HFFc6 (cell line): ENCODE measurements around the gene ABITRAM. TPM values are rescaled to one million over a fixed set of nuclear protein-coding genes. Genes with fewer than 3 reads are reported as not detected.

Source experiments
- DNase-seq: peaks from one replicate; pipeline ENCODE4 v3.0.0-alpha.2; 2018
- H3K27ac Mint-ChIP-seq: 2 replicates; pipeline ENCODE4 v1.8.0; 2020; ENCODE audit warnings: mild to moderate bottlenecking, mixed read lengths
- H3K27me3 Mint-ChIP-seq: 2 replicates; pipeline ENCODE4 v1.8.0; 2021; ENCODE audit warnings: mild to moderate bottlenecking, moderate library complexity, mixed read lengths; ENCODE audit not compliant: insufficient read depth
- H3K36me3 Mint-ChIP-seq: 2 replicates; pipeline ENCODE4 v1.8.0; 2021; ENCODE audit warnings: low read depth, mixed read lengths
- H3K4me1 Mint-ChIP-seq: 2 replicates; pipeline ENCODE4 v1.8.0; 2020; ENCODE audit warnings: low read depth, mixed read lengths
- H3K4me3 Mint-ChIP-seq: 2 replicates; pipeline ENCODE4 v1.8.0; 2020; ENCODE audit warnings: mild to moderate bottlenecking, moderate library complexity, mixed read lengths
- H3K9me3 Mint-ChIP-seq: 2 replicates; pipeline ENCODE4 v1.8.0; 2020; ENCODE audit warnings: mild to moderate bottlenecking, mixed read lengths
- CTCF ChIP-seq: fragments of 200-600 bp; sonication (generic); IDR thresholded peaks from 2 replicates; pipeline ENCODE4 v1.5.0; 2021; ENCODE audit warnings: antibody characterized with exemption, mild to moderate bottlenecking
- total RNA-seq, 6 experiments: library from RNA; stranded (reverse); fragmentation: NEBNext Ultra II Directional; extraction: Animal tissue kit (Norgen Biotek cat#: 25700); gene quantifications; 2 replicates in 1 of 6; 3 replicates in 5 of 6; pipeline ENCODE4 v1.2.3, GENCODE V29; 2021

ABITRAM gene
- total RNA-seq, 6 experiments from 2014 or later: 12.5 to 14.0 (median 13.1) TPM

DNA sequence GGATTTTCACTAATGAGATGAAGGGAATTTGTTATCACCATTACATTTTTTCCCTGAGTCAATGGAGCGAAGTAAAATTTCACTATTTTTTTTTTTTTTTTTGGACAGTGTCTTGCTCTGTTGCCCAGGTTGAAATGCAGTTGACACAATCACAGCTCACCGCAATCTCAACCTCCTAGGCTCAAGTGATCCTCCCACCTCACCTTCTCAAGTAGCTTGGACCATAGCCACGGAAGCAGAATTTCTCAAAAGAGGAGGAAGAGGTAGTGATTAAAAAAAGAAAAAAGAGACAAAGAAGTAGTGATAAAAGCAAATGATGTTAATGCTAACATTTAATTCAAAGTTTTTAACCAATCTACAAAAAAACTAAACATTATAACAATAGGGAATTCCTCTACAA is 30.0 kb upstream of the ABITRAM start:
- Mint-ChIP-seq H3K36me3 (peaks cover 32% of the 10 kb centered on the region), H3K27me3 (no peaks in the 10 kb centered on the region), H3K4me3 (no peak overlapping the region), H3K9me3 (no peaks in the 10 kb centered on the region), H3K27ac (no peak overlapping the region), H3K4me1 (no peaks in the 10 kb centered on the region)
- no peak for TF ChIP-seq CTCF
- no peak for DNase-seq

GRCh38 chr9:108905494-108905893 is 28.7 kb upstream of the ABITRAM start:
- Mint-ChIP-seq H3K9me3 (no peaks in the 10 kb centered on the region), H3K36me3 (peaks cover 36% of the 10 kb centered on the region), H3K27me3 (no peaks in the 10 kb centered on the region), H3K27ac (no peak overlapping the region), H3K4me1 (no peaks in the 10 kb centered on the region), H3K4me3 (no peak overlapping the region)
- TF ChIP-seq CTCF: no peak
- DNase-seq: no peak

GRCh38 chr9:108910402-108910801 is 23.8 kb upstream of the ABITRAM start:
- no peak overlapping the region for H3K4me3 Mint-ChIP-seq
- TF ChIP-seq CTCF: no peak
- H3K27ac Mint-ChIP-seq: no peak overlapping the region
- no peak for DNase-seq
- H3K36me3 Mint-ChIP-seq: peaks cover 35% of the 10 kb centered on the region
- no peaks in the 10 kb centered on the region for H3K9me3 Mint-ChIP-seq
- H3K4me1 Mint-ChIP-seq: no peaks in the 10 kb centered on the region
- no peaks in the 10 kb centered on the region for H3K27me3 Mint-ChIP-seq

GRCh38 chr9:108910914-108911313 is 23.3 kb upstream of the ABITRAM start:
- Mint-ChIP-seq H3K4me3 (no peak overlapping the region), H3K36me3 (peaks cover 35% of the 10 kb centered on the region), H3K27ac (peak overlapping the region; percentile 27; the same call in 1 of the 2 replicates), H3K27me3 (no peaks in the 10 kb centered on the region), H3K9me3 (no peaks in the 10 kb centered on the region), H3K4me1 (no peaks in the 10 kb centered on the region)
- TF ChIP-seq CTCF: no peak
- DNase-seq: no peak

DNA sequence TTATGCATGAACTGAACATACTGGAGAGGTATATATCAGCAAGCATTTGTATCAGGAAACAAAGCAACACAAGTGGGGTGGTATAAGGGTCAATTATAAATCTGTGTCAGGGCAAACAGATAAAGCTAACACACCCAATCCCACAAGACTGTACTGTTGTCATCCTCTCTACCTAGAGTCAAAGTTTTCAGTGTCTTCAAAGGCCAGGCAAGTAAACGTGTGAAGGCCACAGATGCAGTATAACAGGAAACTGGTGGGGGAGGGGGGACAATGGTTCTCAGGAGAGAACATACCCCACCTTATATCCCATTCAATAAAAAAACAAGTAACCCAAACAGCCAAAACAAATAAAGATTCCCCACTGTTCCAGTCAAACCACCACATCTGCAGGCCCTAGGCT is 22.4 kb upstream of the ABITRAM start:
- Mint-ChIP-seq H3K9me3 (no peaks in the 10 kb centered on the region), H3K27ac (no peak overlapping the region), H3K27me3 (no peaks in the 10 kb centered on the region), H3K36me3 (peaks cover 33% of the 10 kb centered on the region), H3K4me3 (no peak overlapping the region), H3K4me1 (no peaks in the 10 kb centered on the region)
- no peak for TF ChIP-seq CTCF
- no peak for DNase-seq

DNA sequence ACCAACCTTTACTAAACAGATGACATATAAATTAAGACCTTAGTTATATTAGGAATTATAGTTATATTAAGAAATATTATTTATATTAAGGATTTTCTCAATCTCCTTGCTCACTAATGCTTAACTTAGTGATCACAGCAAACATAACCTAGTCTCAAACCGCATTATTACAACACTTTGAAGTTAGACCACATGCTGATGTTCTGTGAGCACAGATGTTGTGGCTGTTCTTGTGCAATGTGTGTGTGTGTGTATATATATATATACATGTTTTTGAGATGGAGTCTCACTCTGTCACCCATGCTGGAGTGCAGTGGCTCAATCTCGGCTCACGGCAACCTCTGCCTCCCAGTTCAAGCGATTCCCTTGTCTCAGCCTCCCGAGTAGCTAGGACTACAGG is 20.8 kb upstream of the ABITRAM start:
- Mint-ChIP-seq H3K27me3 (no peaks in the 10 kb centered on the region), H3K36me3 (peaks cover 24% of the 10 kb centered on the region), H3K27ac (no peak overlapping the region), H3K4me1 (no peaks in the 10 kb centered on the region), H3K4me3 (no peak overlapping the region), H3K9me3 (no peaks in the 10 kb centered on the region)
- DNase-seq: no peak
- no peak for TF ChIP-seq CTCF
